ELR (cell line): ENCODE measurements around the gene MPP4.
A peak's percentile ranks its signal among the peaks of the same experiment; 100 is the strongest.

ENCODE experiments used
- DNase-seq: peaks from one replicate; pipeline ENCODE4 v3.0.0-alpha.2; 2015; ENCODE audit warnings: low read depth

Gene MPP4

DNA sequence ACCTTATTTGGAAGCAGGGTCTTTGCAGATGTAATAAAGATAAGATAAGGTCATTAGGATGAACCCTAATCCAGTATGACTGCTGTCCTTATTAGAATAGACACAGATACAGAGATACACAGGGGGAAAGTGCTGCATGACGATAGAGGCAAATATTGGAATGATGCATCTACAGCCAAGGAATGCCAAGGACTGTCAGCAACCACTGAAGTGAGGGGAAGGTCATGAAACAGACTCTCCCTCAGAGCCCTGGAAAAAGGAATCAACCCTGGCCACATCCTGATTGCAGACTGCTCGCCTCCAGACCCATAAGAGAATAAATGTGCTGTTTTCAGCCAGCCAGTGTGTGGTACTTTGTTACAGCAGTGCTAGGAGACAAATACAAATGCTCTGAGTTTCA, 69.9 kb downstream of the MPP4 start:
- DNase-seq, result no peak

DNA sequence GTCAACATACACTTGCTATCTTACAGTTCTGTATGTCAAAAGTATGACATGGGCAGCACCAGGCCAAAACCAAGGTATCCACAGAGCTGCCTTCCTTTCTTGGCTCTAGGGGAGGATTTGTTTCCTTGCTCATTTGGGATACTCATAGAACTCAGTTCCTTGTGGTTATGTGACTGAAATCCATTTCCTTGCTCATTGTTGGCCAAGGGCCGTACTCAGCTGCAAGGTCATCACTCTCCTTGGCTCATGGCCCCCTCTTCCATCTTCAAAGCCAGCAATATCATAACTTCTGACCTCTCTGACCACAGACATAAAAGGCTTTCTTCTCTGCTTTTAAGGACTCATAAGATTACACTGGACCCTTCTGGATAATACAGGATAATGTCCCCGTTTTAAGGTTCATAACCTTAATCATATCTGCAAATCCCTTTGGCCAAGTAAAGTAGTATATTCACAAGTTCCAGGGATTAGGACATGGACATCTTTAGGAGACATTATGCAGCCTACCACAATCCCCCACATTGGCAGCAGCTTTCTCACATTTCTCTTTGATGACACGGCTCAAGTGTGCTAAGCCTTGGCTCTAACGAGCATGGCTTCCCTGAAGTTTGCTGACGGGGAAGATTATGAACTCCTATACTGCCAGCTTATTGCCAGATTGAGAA, 76.0 kb downstream of the MPP4 start:
- no peak for DNase-seq

GRCh38 chr2:201621293-201621999, 77.0 kb downstream of the MPP4 start:
- DNase-seq, result peak; percentile 54

DNA sequence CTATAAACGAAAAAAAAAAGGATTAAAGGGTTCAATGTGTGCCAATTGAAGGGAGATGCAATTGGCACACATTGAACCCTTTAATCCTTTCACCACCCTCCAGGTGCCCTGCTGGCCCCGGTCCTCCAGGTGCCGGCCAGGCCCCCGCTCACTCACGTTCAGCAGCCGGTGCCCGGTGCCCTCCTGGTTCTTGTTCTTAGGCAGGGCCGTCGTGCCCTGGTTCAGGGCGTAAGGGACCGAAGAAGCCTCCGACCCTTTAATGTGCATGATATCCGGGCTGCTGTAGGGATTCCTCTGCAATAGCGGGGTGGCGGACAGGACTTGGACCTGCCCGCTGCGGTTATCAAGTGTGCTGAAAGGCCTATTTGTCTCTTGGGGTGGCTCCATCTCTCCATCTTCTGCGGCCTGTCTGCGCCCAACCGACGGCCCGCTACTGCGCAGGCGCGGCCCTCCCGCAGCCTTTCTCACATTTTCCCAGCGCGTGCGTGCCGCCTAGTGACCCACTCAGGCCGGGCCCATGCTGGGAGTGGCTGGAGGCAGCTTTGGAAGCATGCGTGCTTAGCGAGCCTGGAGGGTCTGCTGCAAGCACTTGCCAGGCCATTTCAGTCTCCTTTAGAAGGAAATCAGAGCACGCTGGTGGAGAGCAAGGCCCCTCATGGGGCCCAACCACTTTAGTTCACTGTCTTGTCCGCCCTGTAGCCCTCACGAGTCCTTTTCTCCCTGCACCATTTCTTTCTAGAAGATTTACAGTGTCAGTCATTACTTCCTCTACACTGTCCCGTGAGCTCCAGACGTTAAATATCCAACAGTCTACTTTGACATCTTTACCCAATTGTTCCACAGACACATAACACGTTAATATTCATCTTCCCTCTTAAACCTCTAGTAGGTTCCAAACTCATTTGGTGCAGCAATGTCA, 79.4 kb downstream of the MPP4 start:
- DNase-seq, result peak; percentile 63

DNA sequence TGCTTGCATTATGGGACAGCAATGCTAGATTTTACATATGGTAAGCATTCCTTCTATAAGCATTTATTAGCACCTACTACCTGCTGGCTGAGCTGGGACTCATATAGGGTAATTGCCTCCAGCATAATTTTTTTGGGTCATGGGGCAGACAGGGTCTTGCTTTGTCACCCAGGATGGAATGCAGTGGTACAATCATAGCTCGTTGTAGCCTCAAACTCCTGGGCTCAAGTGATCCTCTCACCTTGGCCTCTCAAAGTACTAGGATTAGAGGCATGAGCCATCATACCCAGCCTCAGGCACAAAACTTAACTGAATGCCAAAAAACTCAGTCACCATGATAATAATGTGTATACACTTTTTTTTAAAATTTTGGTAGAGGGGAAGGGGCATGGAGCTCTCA, 90.4 kb downstream of the MPP4 start:
- DNase-seq, result peak; percentile 13

GRCh38 chr2:201607568-201607967, 90.9 kb downstream of the MPP4 start:
- no peak for DNase-seq

DNA sequence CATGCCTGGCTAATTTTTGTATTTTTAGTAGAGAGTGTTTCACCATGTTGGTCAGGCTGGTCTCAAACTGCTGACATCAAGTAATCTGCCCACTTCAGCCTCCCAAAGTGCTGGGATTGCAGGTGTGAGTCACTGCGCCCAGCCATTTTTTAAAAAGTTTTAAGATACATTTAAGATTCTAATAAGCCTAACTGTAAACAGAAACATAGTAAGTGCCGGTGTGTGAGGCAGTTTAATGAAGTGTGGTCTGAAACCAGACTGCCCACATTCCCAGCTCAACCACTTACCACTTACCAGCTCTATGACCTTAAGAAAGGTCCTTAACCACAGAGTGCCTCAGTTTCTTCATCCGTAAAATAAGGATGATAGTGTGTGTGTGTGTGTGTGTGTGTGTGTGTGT, 97.5 kb downstream of the MPP4 start:
- no peak for DNase-seq

- DNase-seq, result no peak
These were observed 101.0 kb downstream of the MPP4 start for GRCh38 chr2:201597397-201597796.
